ENCODE results near the gene PRXL2B.
"Not testable (repeated sequence)": the region's sequence is repeated elsewhere in the genome, so short reads cannot be mapped to it uniquely, and the experiment has no call there.

PRXL2B gene

DNA sequence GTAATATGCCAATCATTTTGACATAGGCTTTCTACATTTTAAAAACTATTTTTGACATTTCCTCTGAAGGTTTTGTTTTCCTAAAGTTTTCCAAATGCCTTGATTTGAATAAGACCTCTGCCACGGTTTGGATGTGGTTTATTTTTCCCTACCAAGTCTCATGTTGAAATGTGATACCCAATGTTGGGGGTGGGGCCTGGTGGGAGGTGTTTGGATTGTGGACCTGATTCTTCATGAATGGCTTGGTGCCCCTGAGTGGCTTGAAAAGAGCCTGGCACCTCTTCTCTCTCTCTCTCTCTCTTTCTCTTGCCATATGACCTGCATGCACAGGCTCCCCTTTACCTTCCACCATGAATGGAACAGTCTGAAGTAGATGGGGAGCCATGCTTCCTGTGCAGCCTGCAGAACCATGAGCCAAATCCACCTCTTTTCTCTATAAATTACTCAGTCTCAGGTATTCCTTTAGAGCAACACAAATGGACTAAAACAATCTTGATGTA, 31.4 kb downstream of the PRXL2B start:
- TF ChIP-seq CTCF (conservative IDR thresholded peaks at IDR 0.05) (no peak), ZFX (IDR thresholded peaks at IDR 0.05) (no peak)
- no peak overlapping the region for H3K27ac ChIP-seq

- TF ChIP-seq CTCF (conservative IDR thresholded peaks at IDR 0.05), result no peak
- TF ChIP-seq ZFX (IDR thresholded peaks at IDR 0.05), result no peak
- no peak overlapping the region for H3K27ac ChIP-seq
Measured at GRCh38 chr1:2623571-2624337, 37.2 kb downstream of the PRXL2B start.

GRCh38 chr1:2624735-2625300, 38.2 kb downstream of the PRXL2B start:
- H3K27ac ChIP-seq, result no peak overlapping the region
- TF ChIP-seq ZFX (IDR thresholded peaks at IDR 0.05) (no peak), CTCF (conservative IDR thresholded peaks at IDR 0.05) (no peak)

GRCh38 chr1:2625311-2625710, 38.7 kb downstream of the PRXL2B start:
- no peak overlapping the region for H3K27ac ChIP-seq
- TF ChIP-seq ZFX (IDR thresholded peaks at IDR 0.05) (no peak), CTCF (conservative IDR thresholded peaks at IDR 0.05) (no peak)

DNA sequence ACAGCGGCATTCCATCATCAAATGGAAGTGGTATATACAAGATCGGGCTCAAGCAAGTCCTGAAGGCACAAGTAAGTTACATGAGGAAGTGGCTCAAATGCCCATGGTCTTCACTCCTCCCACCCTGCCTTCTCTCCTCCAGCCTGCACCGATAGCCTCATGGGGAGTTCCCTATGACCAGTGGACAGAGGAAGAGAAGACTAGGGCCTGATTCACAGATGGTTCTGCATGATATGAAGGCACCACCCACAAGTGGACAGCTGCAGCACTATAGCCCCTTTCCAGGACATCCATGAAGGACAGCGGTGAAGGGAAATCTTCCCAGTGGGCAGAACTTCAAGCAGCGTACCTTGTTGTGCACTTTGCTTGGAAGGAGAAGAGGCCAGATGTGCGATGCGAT, 39.2 kb downstream of the PRXL2B start:
- not testable (repeated sequence) for H3K27ac ChIP-seq

DNA sequence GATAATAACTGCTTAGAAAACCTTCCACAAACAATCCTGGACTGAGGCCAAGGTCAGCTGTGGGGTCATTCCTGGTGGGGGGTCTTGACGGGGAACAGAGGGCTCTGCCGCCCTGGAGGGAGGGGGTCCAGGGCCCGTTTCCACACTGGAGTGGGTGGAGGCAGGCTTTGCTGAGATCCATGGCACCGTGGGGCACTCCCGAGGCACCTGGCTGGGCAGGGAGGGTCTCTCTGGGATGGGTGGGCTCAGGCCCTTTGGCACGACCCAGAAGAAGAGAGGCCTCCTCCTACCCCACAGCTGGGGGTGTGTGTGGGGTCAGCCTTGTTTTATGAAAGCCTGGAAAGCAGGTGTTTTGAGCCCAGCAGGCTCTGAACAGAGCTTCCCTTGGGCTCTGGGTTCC, 41.2 kb downstream of the PRXL2B start:
- H3K27ac ChIP-seq, result no peak overlapping the region
- TF ChIP-seq ZFX (IDR thresholded peaks at IDR 0.05), result no peak
- no peak for TF ChIP-seq CTCF (conservative IDR thresholded peaks at IDR 0.05)

- TF ChIP-seq ZFX (IDR thresholded peaks at IDR 0.05), result no peak
- TF ChIP-seq CTCF (conservative IDR thresholded peaks at IDR 0.05), result no peak
- no peak overlapping the region for H3K27ac ChIP-seq
Measured at GRCh38 chr1:2628191-2628932, 41.8 kb downstream of the PRXL2B start.

Measured in C4-2B (cell line).